GM21360 (cell line): Measurements from ENCODE around the gene AMBP.
"Not testable (repeated sequence)": the region's sequence is repeated elsewhere in the genome, so short reads cannot be mapped to it uniquely, and the experiment has no call there.

Experiments used
- ATAC-seq: cut with Tn5 transposase; IDR thresholded peaks from one replicate; pipeline ENCODE4 v1.9.1; 2021; ENCODE audit warnings: mild to moderate bottlenecking, moderate library complexity; ENCODE audit not compliant: unreplicated experiment

AMBP gene

DNA sequence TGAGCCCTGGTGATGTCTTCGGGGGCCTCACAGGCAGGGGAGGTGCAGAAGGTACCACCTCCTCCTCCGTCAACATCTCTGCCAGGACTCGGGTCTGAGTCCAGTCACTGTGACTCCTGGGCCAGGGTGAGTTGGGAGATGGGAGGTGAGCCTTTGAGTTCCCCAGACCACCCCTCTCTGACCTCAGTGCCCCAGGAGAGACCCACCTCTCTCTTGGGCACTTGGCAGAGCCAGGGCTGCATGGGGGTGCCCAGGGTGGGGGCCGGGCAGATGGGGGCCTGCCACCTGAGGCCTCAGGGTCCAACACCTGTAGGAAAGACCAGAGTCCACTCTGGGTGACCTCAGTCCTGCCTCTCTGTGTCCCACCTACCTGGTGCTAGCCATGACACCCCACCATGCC lies 14.2 kb upstream of the AMBP start:
- ATAC-seq, result no peak

DNA sequence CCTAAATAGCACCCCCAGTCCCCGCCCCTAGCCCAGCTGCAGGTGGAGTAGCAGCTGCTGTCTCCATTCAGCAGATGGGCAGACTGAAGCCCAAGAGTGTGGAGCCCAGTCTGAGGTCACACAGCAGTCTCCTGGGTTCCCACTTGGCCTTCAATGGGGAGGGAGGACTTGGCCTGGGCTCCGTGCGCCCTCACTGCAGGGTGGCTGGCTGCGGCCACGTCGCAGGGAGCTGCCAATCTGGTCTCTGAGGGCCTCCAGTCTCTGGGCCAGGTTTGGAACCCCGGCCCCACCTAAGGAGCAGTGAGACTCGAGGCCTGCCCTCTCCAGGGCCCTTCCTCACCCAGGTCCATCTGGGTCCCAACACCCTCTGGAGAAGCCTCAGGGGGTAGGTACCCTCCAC lies 13.6 kb upstream of the AMBP start:
- no peak for ATAC-seq

DNA sequence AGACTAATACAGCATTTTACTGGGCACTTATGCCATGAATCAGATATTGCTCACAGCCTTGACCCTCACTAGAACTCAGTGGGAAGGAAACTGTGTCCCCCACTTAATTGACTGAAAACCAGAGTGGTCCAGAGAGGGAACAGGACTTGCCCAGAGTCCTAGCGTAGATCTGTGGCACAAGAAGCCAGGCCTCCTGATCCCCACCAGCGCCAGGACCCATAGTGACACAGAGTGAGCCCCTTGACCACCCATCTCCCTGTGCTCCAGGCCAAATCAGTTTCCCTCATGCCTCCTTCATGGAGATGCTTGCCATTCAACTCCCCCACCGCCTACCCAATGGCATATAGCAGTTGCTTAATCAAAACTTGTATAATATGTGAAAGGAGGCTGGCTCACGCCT lies 12.7 kb upstream of the AMBP start:
- ATAC-seq, result no peak

DNA sequence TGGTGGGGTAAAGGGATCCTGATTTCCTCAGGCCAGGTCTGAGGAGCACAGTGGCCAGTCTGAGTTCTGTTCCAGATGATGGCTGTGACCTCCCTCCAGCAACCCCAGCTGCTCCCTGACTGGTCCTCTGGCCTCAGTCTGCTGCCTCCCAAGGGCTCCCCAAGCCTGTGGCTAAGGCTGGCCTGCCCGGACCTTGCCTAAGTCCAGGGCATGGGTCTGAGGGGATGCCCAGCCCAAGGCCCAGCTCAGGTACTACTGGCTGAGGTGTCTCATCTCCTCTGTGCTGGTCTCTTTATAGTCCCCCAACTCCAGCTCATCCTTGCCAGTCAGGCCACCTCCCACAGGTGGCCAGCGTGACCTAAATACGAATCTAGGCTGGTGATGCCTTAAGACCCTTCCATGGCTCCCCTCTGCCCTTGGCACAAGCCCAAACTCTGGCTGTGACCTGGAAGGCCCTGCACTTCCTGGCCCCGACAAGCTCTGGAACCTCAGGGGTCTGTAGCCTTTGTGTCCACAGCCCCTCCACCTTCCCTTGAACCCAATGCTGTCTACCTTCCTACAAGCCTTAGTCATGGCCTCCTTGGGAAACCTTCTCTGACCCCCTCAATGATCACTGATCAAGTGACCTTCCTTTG lies 11.2 kb upstream of the AMBP start:
- ATAC-seq, result no peak

DNA sequence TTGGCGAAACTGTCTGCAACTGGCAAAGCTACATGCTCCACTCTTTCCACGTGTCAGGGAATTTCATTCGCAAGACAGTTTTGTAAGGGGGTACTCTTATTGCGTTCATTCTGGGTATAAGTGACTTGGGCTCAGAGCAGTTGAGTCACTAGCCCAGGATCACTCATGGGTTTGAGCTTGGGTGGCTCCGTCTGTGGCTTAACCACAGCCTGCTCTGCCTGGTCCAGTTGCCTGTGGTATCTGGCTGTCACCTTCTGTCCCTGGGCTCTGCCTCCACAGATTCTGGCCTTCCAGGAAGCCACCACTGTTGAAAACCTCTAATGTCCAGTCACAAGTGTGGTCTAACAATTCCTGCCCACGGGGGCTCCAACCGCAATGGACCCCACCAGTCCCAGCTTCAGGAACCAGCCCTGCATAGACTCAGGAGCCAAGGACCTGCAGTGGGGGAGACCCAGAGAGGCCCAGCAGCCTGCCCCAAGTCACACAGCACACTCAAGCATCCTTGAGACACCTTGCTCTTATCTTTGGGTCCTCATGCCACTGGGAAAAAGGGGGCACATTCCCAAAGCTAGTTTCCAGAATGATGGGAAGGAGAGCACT lies 10.6 kb upstream of the AMBP start:
- no peak for ATAC-seq

DNA sequence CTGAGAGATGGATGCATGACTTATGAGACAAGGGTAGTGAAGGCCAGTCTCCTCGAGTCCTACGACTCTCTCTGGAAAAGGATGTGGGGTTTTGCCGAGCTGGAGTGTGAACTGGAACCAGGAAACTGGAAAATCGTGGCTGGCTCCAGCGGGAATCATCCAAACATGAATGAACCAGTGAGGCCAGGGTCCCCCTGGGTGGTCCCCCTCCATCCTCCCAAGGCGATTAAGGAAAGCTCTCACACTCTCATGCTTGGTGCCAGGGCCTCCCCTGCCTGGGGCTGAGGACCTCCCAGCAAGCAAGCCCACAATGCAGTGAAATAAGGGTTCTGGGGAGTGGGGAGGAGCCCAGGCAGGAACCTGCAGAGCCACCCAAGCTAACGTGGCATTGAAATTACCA lies 9.6 kb upstream of the AMBP start:
- ATAC-seq, result no peak

DNA sequence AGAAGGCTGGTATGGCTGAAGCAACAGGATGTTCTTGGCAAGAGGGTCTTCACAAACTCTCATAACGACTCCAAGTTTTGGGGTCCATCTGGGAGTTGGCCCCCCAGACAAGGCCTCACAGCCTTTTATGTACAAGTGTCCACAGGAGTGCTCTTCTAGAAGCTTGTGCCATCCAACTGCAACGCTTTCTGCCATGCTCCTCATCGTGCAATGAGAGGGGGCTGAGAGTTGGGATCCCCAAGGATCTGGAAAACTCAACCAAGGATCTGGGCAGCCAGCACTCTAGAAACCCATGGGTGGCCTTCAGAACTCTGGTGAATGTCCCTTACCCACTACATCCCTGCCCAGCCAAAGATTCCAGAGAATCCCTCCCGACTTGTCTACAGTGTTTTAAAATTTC lies 8.5 kb upstream of the AMBP start:
- ATAC-seq, result no peak

DNA sequence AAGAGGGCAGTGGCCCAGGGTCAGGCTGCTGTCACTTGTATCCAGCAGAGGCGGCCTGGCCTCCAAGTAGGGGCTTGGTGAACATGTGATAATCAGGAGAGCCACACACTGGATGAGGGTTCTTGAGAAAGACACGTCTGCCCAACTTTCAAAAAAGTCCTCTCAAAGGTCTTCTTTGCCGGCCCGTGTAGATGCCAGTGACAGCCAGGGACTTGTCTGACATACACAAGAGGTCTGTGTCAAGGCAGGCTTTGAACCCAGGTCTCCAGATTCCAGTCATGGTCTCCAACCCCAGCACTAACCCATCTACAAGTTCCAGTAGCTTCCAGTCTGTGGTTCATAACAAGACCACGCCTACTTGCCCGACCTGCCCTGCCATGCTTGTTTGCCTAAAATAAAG lies 7.9 kb upstream of the AMBP start:
- ATAC-seq, result no peak

DNA sequence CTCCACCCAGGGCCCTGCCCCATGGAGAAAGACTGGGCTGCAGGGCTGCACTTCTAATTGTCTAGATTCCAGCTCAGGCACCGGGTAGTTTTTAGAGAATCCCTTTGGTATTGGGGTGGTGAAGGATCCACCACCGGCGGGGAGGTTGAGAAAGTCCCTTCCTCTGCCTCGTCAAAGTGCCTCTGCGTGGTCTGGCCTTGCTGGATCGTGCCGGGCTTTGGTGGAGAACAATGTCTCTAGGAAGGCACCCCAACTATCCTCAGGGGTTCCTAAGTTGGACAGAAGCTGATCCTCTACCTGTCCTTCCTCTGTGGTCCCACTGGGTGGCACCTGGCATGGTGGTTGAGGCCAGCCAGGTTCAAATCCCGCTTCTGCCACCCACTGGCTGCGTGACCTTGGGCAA lies 7.3 kb upstream of the AMBP start:
- no peak for ATAC-seq

DNA sequence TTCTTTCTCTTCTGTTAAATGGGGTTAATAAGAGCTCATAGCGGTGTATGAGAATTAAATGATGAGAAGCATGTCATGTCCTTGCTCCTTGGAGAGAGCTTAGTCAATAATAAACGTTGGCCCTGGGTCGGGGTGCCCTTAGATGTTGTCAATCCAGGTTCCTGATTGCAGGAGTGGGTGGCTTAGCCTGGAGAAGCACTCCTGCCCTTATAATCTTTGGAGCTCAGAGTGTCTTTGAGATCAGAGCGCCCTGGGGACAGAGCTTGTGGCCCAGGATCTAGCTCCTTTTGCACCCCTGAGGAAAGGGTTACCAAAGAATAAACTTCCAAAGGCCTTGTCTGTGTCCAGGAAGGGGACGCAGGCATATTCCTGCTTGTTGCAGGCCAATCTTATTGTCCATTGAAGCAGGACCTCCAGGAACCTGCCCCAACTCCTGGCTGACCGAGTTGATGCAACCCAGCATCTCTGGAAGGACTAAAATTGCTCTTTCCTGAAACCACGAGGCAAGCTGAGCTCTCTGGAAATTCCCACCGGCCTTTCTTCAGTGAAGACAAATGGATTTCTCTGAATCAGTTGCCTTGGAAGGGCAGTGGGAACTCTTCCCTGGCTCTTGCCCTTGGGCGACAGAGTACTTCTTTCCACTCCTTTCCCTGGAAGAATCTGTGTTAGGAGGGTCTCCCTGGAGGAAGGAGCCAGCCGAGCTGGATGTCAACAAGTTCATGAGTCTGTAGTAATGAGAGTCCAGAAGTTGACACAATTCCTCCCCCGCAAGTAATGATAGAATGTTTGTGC lies 6.4 kb upstream of the AMBP start:
- no peak for ATAC-seq

DNA sequence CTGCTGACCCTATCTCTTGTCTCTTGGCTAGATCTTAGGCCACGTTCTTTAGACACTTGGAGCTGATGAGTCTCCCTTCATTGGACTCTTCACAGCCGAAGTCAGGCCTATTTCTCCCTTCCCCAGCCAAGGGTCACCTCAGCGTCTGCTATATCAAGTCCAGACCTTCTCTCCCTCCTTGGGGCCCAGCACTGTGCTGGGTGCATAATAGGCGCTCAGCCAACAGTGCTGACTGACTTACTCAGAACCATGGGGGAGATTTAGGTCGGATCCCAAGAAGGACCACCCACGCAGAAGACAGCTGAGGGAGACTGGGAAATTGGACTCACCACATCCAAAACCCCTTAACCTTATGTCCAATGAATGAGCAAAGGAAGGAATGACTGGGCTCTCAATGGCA lies 5.6 kb upstream of the AMBP start:
- no peak for ATAC-seq

DNA sequence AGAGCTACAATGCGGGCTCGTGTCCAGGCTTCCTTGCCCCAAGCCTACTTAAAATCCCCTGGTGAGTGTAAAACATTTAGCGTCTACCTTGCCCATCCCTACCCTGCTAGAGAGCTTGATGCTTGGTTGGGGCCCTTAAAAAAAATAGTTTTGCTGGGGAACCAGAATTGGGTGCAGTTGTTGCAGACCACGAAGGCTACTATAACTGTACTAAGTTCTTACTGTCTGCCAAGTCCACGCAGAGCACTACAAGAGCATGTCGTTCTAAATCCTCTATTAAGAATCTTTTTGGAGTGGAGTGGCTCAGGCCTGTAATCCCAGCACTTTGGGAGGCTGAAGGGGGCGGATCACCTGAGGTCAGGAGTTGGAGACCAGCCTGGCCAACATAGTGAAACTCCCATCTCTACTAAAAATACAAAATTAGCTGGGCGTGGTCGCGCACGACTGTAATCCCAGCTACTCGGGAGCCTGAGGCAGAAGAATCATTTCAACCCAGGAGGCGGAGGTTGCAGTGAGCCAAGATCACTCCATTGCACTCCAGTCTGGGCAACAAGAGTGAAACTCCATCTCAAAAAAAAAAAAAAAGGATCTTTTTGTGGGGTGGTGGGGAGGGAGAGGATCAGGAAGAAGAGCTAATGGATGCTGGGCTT lies 4.8 kb upstream of the AMBP start:
- not testable (repeated sequence) for ATAC-seq

DNA sequence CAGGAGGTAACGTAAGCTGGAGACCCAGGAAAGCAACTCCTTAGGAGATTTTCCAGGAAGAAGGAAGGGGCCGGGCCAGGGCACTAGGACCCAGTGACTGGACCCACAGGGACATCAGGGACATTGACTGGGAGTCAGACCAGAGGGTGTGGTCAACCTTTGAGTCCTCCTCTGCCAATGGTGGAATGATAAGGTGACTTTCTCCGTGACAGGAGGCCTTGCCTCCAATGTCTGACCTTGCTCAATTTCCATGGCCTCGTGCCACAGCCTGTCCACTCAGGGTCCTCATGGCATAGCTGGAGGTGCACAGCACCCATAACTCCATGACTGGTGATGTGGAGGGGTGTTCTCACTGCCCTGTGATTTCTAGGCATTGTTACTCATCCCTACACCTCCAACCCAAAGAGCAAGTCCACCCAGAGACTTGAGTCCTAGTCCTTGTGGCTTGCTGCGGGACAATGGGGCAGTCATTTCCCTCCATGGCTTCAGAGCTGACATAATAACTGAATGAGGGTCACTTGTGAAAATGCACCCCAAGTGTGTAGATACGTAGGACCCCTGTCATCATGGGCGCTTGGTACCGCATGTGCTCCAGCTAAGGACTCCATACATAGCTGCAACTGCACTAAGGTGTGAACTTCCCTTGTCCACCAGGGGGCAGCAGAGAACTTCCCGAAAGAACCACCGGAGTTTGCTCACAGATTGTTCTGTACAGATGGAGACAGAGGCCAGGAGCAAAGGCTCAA lies 4.1 kb upstream of the AMBP start:
- ATAC-seq, result no peak

DNA sequence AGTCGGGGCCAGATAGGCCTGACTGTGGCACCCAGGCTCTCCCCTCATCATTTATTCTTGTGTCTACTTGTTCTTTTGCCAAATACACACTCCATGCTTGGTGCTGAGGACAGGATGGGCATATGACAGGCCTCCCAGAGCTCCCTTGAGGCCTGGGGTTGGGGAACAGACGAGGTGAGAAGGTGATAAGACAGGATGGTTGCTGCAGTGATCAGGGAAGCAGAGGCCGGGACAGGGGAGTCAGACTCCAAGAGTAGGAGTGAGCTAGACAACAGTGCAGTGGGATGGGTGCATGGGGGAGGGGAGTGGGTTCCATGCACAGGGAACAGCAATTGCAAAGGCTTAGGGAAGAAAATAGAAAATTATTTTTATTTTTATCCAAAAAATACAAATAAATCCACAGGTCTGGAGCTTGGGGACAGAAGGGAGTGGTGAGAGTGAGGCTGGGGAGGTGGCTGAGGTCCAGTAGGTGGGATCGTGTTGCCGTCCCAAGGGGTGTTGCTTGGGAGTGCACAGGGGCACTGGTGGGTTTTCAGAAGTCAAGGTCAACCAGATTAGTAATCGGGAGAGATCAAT lies 3.4 kb upstream of the AMBP start:
- no peak for ATAC-seq

DNA sequence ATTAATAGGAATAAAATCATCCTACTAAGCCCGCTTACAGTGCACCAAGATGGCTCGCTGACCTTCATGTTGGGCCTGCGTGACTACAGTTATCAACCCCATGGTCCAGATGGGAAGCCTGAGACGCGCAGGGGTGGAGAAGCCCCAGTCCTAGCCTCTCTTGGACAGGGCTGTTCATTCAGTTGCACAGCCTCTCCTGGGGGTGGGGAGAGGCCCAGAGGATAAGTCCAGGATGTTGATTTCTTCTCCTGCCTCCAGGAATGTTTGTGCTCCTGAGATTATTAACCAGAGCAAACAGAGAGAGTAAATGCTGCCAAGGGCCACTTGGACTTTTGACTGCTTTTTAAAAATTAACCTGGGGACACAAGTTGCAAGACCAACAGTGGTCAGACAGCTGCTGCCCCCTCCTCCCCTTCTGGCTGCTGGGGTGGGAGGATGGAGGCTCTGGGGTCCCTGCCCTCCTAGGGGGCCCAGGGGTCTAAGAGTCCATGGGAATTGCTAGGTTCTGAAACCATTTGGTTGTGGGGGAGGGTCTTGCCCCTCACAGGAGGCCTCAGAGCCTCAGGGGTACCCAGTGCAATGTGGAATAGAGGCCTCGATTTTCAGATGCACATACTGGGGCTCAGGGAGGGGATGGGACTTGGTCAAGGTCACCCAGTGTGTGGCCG lies 2.8 kb upstream of the AMBP start:
- ATAC-seq, result no peak

DNA sequence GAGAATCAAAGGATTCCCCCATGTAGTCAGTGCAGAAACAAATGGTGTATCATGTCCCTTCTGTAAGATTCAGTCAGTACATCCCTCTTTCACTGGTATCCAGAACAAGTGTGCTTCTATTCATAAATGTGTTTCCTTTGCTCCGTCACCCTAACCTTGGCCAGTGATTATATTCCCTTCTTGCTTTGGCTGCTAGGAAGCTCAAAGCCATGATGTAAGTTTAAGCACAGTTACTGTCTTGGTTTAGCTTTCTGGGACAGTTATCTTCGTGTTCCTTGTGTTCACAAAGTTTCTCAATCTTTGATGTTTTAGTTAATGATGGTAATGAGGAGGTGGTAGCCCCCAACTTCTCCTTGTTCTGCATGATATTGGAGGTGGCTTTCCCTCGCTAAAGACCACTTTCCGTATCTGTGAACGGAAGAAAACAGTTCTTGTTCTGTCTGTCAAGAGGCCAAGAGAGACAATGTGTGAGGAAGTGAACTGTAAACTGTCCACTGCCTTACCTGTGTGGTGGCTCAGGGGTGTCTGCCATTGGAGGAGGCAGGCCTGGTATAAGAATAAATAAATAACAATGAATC lies 2.2 kb upstream of the AMBP start:
- ATAC-seq, result no peak

DNA sequence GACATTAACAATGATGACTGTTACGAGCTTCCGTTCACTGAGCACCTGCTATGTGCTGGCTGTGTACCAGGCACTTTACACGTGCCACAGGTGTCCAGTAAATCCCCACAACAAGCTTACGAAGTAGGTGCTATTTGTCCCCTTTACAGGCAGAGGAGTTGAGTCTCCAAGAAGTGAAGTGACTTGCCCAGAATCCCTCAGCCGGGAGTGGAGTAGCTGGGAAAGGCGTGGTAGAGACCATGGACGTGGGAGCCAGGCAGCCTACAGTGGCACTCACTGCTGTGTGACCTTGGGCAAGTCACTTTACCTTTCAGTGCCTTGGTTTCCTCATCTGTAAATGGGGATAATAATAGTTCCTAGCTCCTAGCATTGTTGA lies 669 bp upstream of the AMBP start:
- ATAC-seq, result no peak

DNA sequence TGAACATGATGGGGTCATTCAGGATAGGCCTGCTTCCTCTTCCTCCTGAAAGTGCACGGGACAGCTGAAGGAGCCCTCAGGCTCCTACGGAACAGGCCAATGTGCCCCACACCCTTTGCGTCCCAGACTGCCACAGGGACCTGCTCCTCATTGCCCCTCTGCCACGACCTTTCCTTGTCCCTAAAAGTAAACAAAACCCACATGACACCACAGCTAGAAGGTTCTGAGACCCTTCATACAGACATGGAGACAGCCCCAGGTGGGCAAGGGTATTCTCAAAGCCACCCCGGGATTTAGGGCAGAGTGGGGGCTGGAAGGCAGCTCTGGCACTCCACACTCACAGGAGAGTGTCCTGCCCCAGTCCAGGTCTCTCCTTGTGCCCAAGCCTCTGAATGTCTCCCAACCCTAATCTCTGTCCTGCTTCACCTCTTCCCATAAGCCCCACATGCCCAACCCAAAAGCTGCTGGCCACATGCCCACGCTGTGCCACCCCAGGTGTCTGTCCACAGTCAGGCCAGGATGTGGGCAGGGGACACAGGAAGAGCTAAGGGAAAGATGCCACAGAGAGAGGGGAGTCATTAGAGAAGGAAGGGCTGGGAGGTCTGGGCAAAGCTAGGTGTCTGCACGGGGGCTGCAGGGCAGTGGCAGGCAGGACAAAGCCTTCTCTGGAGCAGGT lies 800 bp downstream of the AMBP start:
- no peak for ATAC-seq
